Vagina (tissue), 2 donors: ENCODE measurements around the gene BAX. TPM values are rescaled to one million over a fixed set of nuclear protein-coding genes. Genes with fewer than 3 reads are reported as not detected.
"Not testable (repeated sequence)": the region's sequence is repeated elsewhere in the genome, so short reads cannot be mapped to it uniquely, and the experiment has no call there.

Experiments used
- DNase-seq, 2 donors: peaks; one replicate each; pipeline ENCODE4 v3.0.0-alpha.2; 2017; ENCODE audit errors: extremely low spot score in 2 of 2
- H3K27ac ChIP-seq: fragments of 200-600 bp; sonication (generic); one replicate; pipeline ENCODE4 v1.5.1; 2019
- H3K27me3 ChIP-seq: fragments of 200-600 bp; sonication (generic); one replicate; pipeline ENCODE4 v1.5.1; 2019
- H3K36me3 ChIP-seq, 2 donors: fragments of 200-600 bp; sonication (generic); one replicate each; pipeline ENCODE4 v1.5.1; 2017 to 2019
- H3K4me1 ChIP-seq: fragments of 200-600 bp; sonication (generic); one replicate; pipeline ENCODE4 v1.5.1; 2019
- H3K4me3 ChIP-seq, 2 donors: fragments of 200-600 bp; sonication (generic); 1 replicate in 1 of 2; 2 replicates in 1 of 2; pipeline ENCODE4 v1.5.1; 2016 to 2019
- H3K9me3 ChIP-seq: fragments of 200-600 bp; sonication (generic); one replicate; pipeline ENCODE4 v1.5.1; 2019
- CTCF ChIP-seq, 3 experiments: fragments of 450-650 bp in 2 of 3; fragments of 200-600 bp in 1 of 3; sonication (generic) in 1 of 3; IDR thresholded peaks; one replicate each; pipeline ENCODE4 v1.5.1; 2017 to 2019; ENCODE audit warnings: antibody characterized with exemption in 3 of 3, mild to moderate bottlenecking in 2 of 3, moderate library complexity in 2 of 3
- POLR2A ChIP-seq, 2 donors: fragments of 450-650 bp; IDR thresholded peaks; one replicate each; pipeline ENCODE4 v1.6.1; 2017; ENCODE audit warnings: antibody characterized with exemption in 2 of 2, mild to moderate bottlenecking in 2 of 2, moderate library complexity in 2 of 2
- POLR2AphosphoS5 ChIP-seq, 2 donors: sonication (generic); formaldehyde crosslinking; IDR thresholded peaks; one replicate each; pipeline ENCODE4 v1.9.0; 2017; ENCODE audit warnings: antibody characterized with exemption in 2 of 2, mild to moderate bottlenecking in 2 of 2, low read depth in 1 of 2; ENCODE audit not compliant: insufficient read depth in 1 of 2
- intact Hi-C: fragments of 100-400 bp; cut with DNase I; formaldehyde crosslinking; loops from one replicate; pipeline ENCODE4 v1.15.1; 2023
- total RNA-seq: library from RNA; depleted of rRNA; stranded (reverse); fragments of >200 nt; gene quantifications from one replicate; pipeline ENCODE4 v1.2.3, GENCODE V29; 2016

BAX gene
- total RNA-seq, 1 donor from 2014 or later = 52.3 TPM

- H3K4me1 ChIP-seq = no peaks in the 10 kb centered on the region
- no peak for TF ChIP-seq POLR2AphosphoS5 (IDR thresholded peaks at IDR 0.05; ENCODE audit: insufficient read depth in 1 of 2, low read depth in 1 of 2)
- no peak for TF ChIP-seq CTCF (IDR thresholded peaks at IDR 0.05)
- no peak for TF ChIP-seq POLR2A (IDR thresholded peaks at IDR 0.05)
- peaks cover 0 to 66% of the 10 kb centered on the region in 2 donors for H3K36me3 ChIP-seq
- H3K9me3 ChIP-seq = no peaks in the 10 kb centered on the region
- H3K4me3 ChIP-seq = no peak overlapping the region
- intact Hi-C loops = no loop called here
- H3K27ac ChIP-seq = no peak overlapping the region
- no peak for DNase-seq
- no peaks in the 10 kb centered on the region for H3K27me3 ChIP-seq
Measured at GRCh38 chr19:48918801-48919247, 35.9 kb upstream of the BAX start.

- H3K36me3 ChIP-seq = peaks cover 0 to 61% of the 10 kb centered on the region in 2 donors
Measured at GRCh38 chr19:48919271-48919670, 35.4 kb upstream of the BAX start.

GRCh38 chr19:48920949-48921348, 33.7 kb upstream of the BAX start:
- Histone ChIP-seq H3K9me3 (no peaks in the 10 kb centered on the region), H3K27ac (no peak overlapping the region), H3K36me3 (peaks cover 0 to 48% of the 10 kb centered on the region in 2 donors), H3K4me1 (no peaks in the 10 kb centered on the region), H3K4me3 (no peak overlapping the region), H3K27me3 (no peaks in the 10 kb centered on the region)
- no peak for DNase-seq
- TF ChIP-seq POLR2A (IDR thresholded peaks at IDR 0.05) (no peak), CTCF (IDR thresholded peaks at IDR 0.05) (no peak), POLR2AphosphoS5 (IDR thresholded peaks at IDR 0.05; ENCODE audit: insufficient read depth in 1 of 2, low read depth in 1 of 2) (no peak)
- intact Hi-C loops = no loop called here

More at GRCh38 chr19:48919271-48919670, 35.4 kb upstream of the BAX start:
- H3K4me3 ChIP-seq, intact Hi-C loops, DNase-seq, H3K27ac ChIP-seq, H3K9me3 ChIP-seq, H3K4me1 ChIP-seq, H3K27me3 ChIP-seq: not testable (repeated sequence)

GRCh38 chr19:48921721-48922500, 32.8 kb upstream of the BAX start:
- H3K9me3 ChIP-seq = no peaks in the 10 kb centered on the region
- DNase-seq = no peak
- TF ChIP-seq CTCF (IDR thresholded peaks at IDR 0.05) (no peak), POLR2AphosphoS5 (IDR thresholded peaks at IDR 0.05; ENCODE audit: insufficient read depth in 1 of 2, low read depth in 1 of 2) (no peak), POLR2A (IDR thresholded peaks at IDR 0.05) (no peak)

GRCh38 chr19:48922548-48923490, 31.9 kb upstream of the BAX start:
- H3K4me3 ChIP-seq = no peak overlapping the region
- H3K9me3 ChIP-seq = no peaks in the 10 kb centered on the region
- H3K36me3 ChIP-seq = peaks cover 0 to 32% of the 10 kb centered on the region in 2 donors
- TF ChIP-seq POLR2A (IDR thresholded peaks at IDR 0.05) (no peak), CTCF (IDR thresholded peaks at IDR 0.05) (no peak)
- H3K4me1 ChIP-seq = peaks cover 9% of the 10 kb centered on the region
- H3K27me3 ChIP-seq = no peaks in the 10 kb centered on the region
- no peak overlapping the region for H3K27ac ChIP-seq
- intact Hi-C loops = no loop called here
- DNase-seq = no peak

More at GRCh38 chr19:48921721-48922500, 32.8 kb upstream of the BAX start:
- Histone ChIP-seq H3K4me3 (no peak overlapping the region), H3K4me1 (peaks cover under 1% of the 10 kb centered on the region), H3K27me3 (no peaks in the 10 kb centered on the region), H3K36me3 (peaks cover 0 to 38% of the 10 kb centered on the region in 2 donors), H3K27ac (no peak overlapping the region)
- intact Hi-C loops = no loop called here
